Measurements from ENCODE around the gene TMPRSS6. TPM values are rescaled to one million over a fixed set of nuclear protein-coding genes. Genes with fewer than 3 reads are reported as not detected.

The TMPRSS6 gene
- total and polyA plus RNA-seq, 2 of the 13 experiments (the other 11 are each of a cell fraction or from before 2014, with no cell fraction given): 4.2 to 4.8 TPM

GRCh38 chr22:37033605-37034430 lies 75.7 kb downstream of the TMPRSS6 start (continued):
- TF ChIP-seq GRHL1 (CRISPR knock-in tag; conservative IDR thresholded peaks at IDR 0.05) (no peak), ZSCAN21 (CRISPR knock-in tag; IDR thresholded peaks at IDR 0.05; ENCODE audit: borderline replicate concordance) (no peak), REXO4 (CRISPR knock-in tag; IDR thresholded peaks at IDR 0.05; ENCODE audit: borderline replicate concordance) (no peak), ZMYM4 (CRISPR knock-in tag; IDR thresholded peaks at IDR 0.05) (no peak), ZNF691 (CRISPR knock-in tag; IDR thresholded peaks at IDR 0.05; ENCODE audit: borderline replicate concordance, low read depth) (0 out of 2 replicates have a peak, but pooled peaks have one; percentile 1), NPAS2 (CRISPR knock-in tag; IDR thresholded peaks at IDR 0.05; ENCODE audit: borderline replicate concordance) (no peak), E2F1 (CRISPR knock-in tag; IDR thresholded peaks at IDR 0.05) (no peak), ZNF138 (CRISPR knock-in tag; IDR thresholded peaks at IDR 0.05; ENCODE audit: low read depth) (no peak), HMGA1 (CRISPR knock-in tag; conservative IDR thresholded peaks at IDR 0.05) (no peak), ZBTB43 (CRISPR knock-in tag; conservative IDR thresholded peaks at IDR 0.05) (0 out of 2 replicates have a peak, but pooled peaks have one; percentile 26), ZNF263 (CRISPR knock-in tag; IDR thresholded peaks at IDR 0.05) (peak; percentile 60), ZNF607 (CRISPR knock-in tag; IDR thresholded peaks at IDR 0.05; ENCODE audit: borderline replicate concordance) (no peak), ZNF484 (CRISPR knock-in tag; IDR thresholded peaks at IDR 0.05; ENCODE audit: borderline replicate concordance, low read depth) (no peak), ZNF546 (CRISPR knock-in tag; conservative IDR thresholded peaks at IDR 0.05) (no peak), ZNF776 (CRISPR knock-in tag; IDR thresholded peaks at IDR 0.05) (no peak), AKAP8 (CRISPR knock-in tag; IDR thresholded peaks at IDR 0.05) (0 out of 2 replicates have a peak, but pooled peaks have one; percentile 45), ESRRA (CRISPR knock-in tag; IDR thresholded peaks at IDR 0.05; ENCODE audit: low read depth) (peak; percentile 92), ATF5 (CRISPR knock-in tag; IDR thresholded peaks at IDR 0.05; ENCODE audit: low read depth) (no peak), HNRNPK (IDR thresholded peaks at IDR 0.05; ENCODE audit: low read depth, low read length, poor library complexity, severe bottlenecking) (no peak), MLLT10 (CRISPR knock-in tag; IDR thresholded peaks at IDR 0.05) (no peak), NKX3-1 (CRISPR knock-in tag; IDR thresholded peaks at IDR 0.05) (no peak), THRA (CRISPR knock-in tag; IDR thresholded peaks at IDR 0.05; ENCODE audit: borderline replicate concordance) (peak; percentile 67; the same call in 1 of the 2 replicates)
